Body of pancreas (tissue), 4 donors: ENCODE measurements around the gene HADHB. TPM values are rescaled to one million over a fixed set of nuclear protein-coding genes. Genes with fewer than 3 reads are reported as not detected.

Experiments
- ATAC-seq: fragments of 150-250 bp; one replicate; pipeline ENCODE4 v1.9.1; 2016
- DNase-seq, 4 donors: peaks; one replicate each; pipeline ENCODE4 v3.0.0-alpha.2; 2019
- H3K27ac ChIP-seq, 4 donors: fragments of 200-600 bp; sonication (generic); 1 replicate in 3 of 4; 2 replicates in 1 of 4; pipeline versions ENCODE4 v1.5.1 to v1.6.1; 2016 to 2019; ENCODE audit warnings: mild to moderate bottlenecking in 1 of 4, mixed read lengths in 1 of 4, moderate library complexity in 1 of 4
- H3K27me3 ChIP-seq, 2 donors: fragments of 200-600 bp; sonication (generic); one replicate each; pipeline ENCODE4 v1.6.0; 2016; ENCODE audit warnings: mild to moderate bottlenecking in 1 of 2
- H3K36me3 ChIP-seq, 2 donors: fragments of 200-600 bp; sonication (generic); replicated peaks in 1 of 2; 2 replicates each; pipeline ENCODE4 v1.5.1; 2016; ENCODE audit warnings: low read depth in 2 of 2; ENCODE audit not compliant: insufficient read depth in 1 of 2
- H3K4me1 ChIP-seq: fragments of 200-600 bp; sonication (generic); one replicate; pipeline ENCODE4 v1.6.0; 2016
- H3K4me3 ChIP-seq, 2 donors: fragments of 200-600 bp; sonication (generic); 1 replicate in 1 of 2; 2 replicates in 1 of 2; pipeline ENCODE4 v1.5.1; 2016 to 2019
- H3K9me3 ChIP-seq, 3 donors: fragments of 200-600 bp; sonication (generic); 1 replicate in 2 of 3; 2 replicates in 1 of 3; pipeline ENCODE4 v1.5.1; 2016
- POLR2A ChIP-seq, 3 donors: fragments of 450-650 bp; IDR thresholded peaks; one replicate each; pipeline ENCODE4 v1.6.1; 2016; ENCODE audit warnings: antibody characterized with exemption in 3 of 3, mild to moderate bottlenecking in 2 of 3
- WGBS, 2 donors: methylation state at CpG; one replicate each; pipeline ENCODE4 v1.1.5; 2017; 5-methylcytosine and 5-hydroxymethylcytosine counted together
- intact Hi-C: fragments of 100-400 bp; cut with DNase I; formaldehyde crosslinking; loops from one replicate; pipeline ENCODE4 v1.15.1; 2023
- total RNA-seq, 2 donors: library from RNA; depleted of rRNA; stranded (reverse); fragments of >200 nt; gene quantifications; one replicate each; pipeline ENCODE4 v1.1.0, GENCODE V29; 2016
- TF ChIP-seq, protein P1 (sequence below), 7 experiments: fragments of 450-650 bp in 4 of 7; fragments of 200-600 bp in 3 of 7; sonication (generic) in 3 of 7; IDR thresholded peaks; one replicate each; pipeline ENCODE4 v1.5.1; 2016 to 2019; ENCODE audit warnings: antibody characterized with exemption in 7 of 7

The HADHB gene
- total RNA-seq, 2 donors from 2014 or later: 108 to 127 TPM

DNA sequence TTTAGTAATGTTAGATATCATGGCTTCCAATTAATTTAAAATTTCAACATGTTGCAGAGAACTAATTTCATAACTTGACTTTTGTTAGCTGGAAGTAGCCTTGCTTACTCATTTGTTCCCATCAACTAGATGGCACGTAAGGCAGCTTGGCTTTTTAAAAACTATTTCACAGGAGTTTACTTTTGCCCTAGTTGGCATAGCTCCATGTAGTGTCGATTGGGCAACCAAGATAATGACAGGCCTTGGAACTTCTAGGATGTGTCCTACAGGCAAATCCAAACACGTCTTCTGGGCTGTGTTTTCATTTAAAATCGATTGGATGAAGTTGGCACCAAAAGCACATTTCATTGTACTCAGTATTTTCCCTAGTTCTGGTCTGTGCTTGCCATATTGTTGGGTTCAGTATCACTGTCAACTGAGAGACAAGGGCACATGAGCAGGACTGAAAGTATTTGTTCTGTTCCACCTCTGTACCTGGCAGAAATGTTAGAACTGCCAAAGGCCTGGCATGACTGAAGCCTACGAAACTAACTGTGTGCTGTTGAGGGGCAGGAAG lies 29.4 kb downstream of the HADHB start:
- no peaks in the 10 kb centered on the region for H3K27me3 ChIP-seq
- 9 to 10% methylated on average over 5 of the region's 5 CpGs for WGBS, 2 donors
- ATAC-seq (peak; percentile 96), DNase-seq (peak; percentile 83 to 96 (median 90))
- H3K27ac ChIP-seq: peak overlapping the region; percentile 74 to 92 (median 80)
- intact Hi-C loops: no loop called here
- peaks cover 0 to 5% of the 10 kb centered on the region in 2 donors for H3K36me3 ChIP-seq
- TF ChIP-seq, protein P1, sequence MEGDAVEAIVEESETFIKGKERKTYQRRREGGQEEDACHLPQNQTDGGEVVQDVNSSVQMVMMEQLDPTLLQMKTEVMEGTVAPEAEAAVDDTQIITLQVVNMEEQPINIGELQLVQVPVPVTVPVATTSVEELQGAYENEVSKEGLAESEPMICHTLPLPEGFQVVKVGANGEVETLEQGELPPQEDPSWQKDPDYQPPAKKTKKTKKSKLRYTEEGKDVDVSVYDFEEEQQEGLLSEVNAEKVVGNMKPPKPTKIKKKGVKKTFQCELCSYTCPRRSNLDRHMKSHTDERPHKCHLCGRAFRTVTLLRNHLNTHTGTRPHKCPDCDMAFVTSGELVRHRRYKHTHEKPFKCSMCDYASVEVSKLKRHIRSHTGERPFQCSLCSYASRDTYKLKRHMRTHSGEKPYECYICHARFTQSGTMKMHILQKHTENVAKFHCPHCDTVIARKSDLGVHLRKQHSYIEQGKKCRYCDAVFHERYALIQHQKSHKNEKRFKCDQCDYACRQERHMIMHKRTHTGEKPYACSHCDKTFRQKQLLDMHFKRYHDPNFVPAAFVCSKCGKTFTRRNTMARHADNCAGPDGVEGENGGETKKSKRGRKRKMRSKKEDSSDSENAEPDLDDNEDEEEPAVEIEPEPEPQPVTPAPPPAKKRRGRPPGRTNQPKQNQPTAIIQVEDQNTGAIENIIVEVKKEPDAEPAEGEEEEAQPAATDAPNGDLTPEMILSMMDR (IDR thresholded peaks at IDR 0.05): peak in 1 of 7 experiments; percentile 33
- peak in 2 of 3 donors; percentile 42 to 50 for TF ChIP-seq POLR2A (IDR thresholded peaks at IDR 0.05)
- H3K4me3 ChIP-seq: no peak overlapping the region
- H3K4me1 ChIP-seq: peaks cover 39% of the 10 kb centered on the region
- no peaks in the 10 kb centered on the region for H3K9me3 ChIP-seq

GRCh38 chr2:26276484-26277227 lies 31.9 kb downstream of the HADHB start:
- DNase-seq: no peak
- H3K27ac ChIP-seq: peak overlapping the region in 2 of 4 donors; percentile 8 to 37
- 80 to 94% methylated on average over 4 of the region's 4 CpGs for WGBS, 2 donors

GRCh38 chr2:26279886-26280285 lies 35.1 kb downstream of the HADHB start:
- H3K27ac ChIP-seq: no peak overlapping the region
- 89 to 94% methylated on average over 3 of the region's 3 CpGs for whole genome bisulfite sequencing, 2 donors
- DNase-seq (no peak), ATAC-seq (no peak)
- H3K36me3 ChIP-seq: peaks cover 7 to 24% of the 10 kb centered on the region in 2 donors
- TF ChIP-seq POLR2A (IDR thresholded peaks at IDR 0.05): no peak
- TF ChIP-seq, protein P1 (IDR thresholded peaks at IDR 0.05): no peak
- intact Hi-C loops: loop anchor here (10.0 kb wide), 1 partner anchor 45 kb away; no protein-coding TSS in a partner anchor
- H3K9me3 ChIP-seq: no peaks in the 10 kb centered on the region
- H3K27me3 ChIP-seq: no peaks in the 10 kb centered on the region
- H3K4me1 ChIP-seq: peaks cover 13% of the 10 kb centered on the region
- H3K4me3 ChIP-seq: no peak overlapping the region

More at GRCh38 chr2:26276484-26277227, 31.9 kb downstream of the HADHB start:
- Histone ChIP-seq H3K36me3 (peaks cover 0 to 9% of the 10 kb centered on the region in 2 donors), H3K9me3 (no peaks in the 10 kb centered on the region), H3K4me1 (peaks cover 39% of the 10 kb centered on the region), H3K27me3 (no peaks in the 10 kb centered on the region), H3K4me3 (no peak overlapping the region)
- intact Hi-C loops: no loop called here
- no peak for TF ChIP-seq POLR2A (IDR thresholded peaks at IDR 0.05)
- TF ChIP-seq, protein P1 (IDR thresholded peaks at IDR 0.05): no peak
- ATAC-seq: no peak

DNA sequence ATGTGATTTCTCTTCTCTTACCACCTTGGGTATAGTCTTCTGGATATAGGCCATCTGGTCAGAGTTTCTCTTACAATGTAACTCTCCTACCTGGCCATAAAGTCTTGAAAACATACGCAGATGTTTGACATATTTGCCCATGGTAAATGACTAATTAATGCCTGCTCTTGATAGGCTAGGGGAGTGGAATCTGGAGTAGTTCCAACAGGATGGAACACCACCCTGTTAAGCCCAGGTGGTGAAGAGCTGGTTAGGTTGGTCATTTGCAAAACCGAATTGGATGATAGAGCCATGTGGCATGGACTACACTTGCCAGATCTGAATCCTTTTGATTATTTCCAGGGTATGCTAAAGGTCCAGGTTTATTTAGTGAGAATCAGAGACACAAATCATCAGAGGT lies 36.5 kb downstream of the HADHB start:
- Histone ChIP-seq H3K27me3 (no peaks in the 10 kb centered on the region), H3K4me1 (peaks cover 3% of the 10 kb centered on the region), H3K27ac (no peak overlapping the region), H3K36me3 (peaks cover 7 to 29% of the 10 kb centered on the region in 2 donors), H3K4me3 (no peak overlapping the region), H3K9me3 (no peaks in the 10 kb centered on the region)
- DNase-seq (no peak), ATAC-seq (no peak)
- intact Hi-C loops: loop anchor here (10.0 kb wide), 1 partner anchor 46 kb away; no protein-coding TSS in a partner anchor
- 50 to 57% methylated on average over 2 of the region's 2 CpGs for WGBS, 2 donors
- no peak for TF ChIP-seq POLR2A (IDR thresholded peaks at IDR 0.05)
- TF ChIP-seq, protein P1 (IDR thresholded peaks at IDR 0.05): no peak
